HEK293 (cell line): ENCODE data around the gene TAF6L.

Experiments
- TCF7L2 ChIP-seq: IDR thresholded peaks from 2 replicates; pipeline ENCODE4 v1.6.1; 2011; ENCODE audit warnings: low read depth, mild to moderate bottlenecking, inconsistent platforms, low read length, moderate library complexity, borderline replicate concordance
- TF ChIP-seq, protein P1 (sequence below): fragments of 450-650 bp; formaldehyde crosslinking; IDR thresholded peaks from 2 replicates; pipeline ENCODE4 v1.5.1; 2017; ENCODE audit warnings: missing biosample characterization, missing genetic modification characterization
- TF ChIP-seq, protein P2 (sequence below): fragments of 450-650 bp; formaldehyde crosslinking; IDR thresholded peaks from 2 replicates; pipeline ENCODE4 v1.5.1; 2016; ENCODE audit warnings: missing biosample characterization, missing genetic modification characterization, borderline replicate concordance

DNA sequence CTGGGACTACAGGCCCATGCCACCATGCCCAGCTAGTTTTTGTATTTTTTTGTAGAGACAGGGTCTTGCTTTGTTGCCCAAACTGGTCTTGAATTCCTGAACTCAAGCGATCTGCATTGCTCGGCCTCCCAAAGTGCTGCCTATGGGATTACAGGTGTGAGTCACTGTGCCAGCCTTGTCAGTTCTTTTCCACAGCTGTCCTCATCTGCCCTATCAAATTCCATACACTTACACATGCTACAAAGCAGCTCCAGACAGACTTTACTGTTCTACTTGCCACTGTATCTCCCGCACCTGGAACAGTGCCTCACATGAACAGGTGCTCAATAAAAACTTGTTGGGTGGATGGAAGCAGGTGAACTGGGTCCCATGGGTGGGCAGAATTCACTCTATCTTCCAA lies 52.5 kb downstream of the TAF6L start:
- TF ChIP-seq, protein P1, sequence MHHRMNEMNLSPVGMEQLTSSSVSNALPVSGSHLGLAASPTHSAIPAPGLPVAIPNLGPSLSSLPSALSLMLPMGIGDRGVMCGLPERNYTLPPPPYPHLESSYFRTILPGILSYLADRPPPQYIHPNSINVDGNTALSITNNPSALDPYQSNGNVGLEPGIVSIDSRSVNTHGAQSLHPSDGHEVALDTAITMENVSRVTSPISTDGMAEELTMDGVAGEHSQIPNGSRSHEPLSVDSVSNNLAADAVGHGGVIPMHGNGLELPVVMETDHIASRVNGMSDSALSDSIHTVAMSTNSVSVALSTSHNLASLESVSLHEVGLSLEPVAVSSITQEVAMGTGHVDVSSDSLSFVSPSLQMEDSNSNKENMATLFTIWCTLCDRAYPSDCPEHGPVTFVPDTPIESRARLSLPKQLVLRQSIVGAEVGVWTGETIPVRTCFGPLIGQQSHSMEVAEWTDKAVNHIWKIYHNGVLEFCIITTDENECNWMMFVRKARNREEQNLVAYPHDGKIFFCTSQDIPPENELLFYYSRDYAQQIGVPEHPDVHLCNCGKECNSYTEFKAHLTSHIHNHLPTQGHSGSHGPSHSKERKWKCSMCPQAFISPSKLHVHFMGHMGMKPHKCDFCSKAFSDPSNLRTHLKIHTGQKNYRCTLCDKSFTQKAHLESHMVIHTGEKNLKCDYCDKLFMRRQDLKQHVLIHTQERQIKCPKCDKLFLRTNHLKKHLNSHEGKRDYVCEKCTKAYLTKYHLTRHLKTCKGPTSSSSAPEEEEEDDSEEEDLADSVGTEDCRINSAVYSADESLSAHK (tag by site-specific recombination) = no peak
- no peak for TF ChIP-seq TCF7L2
- TF ChIP-seq, protein P2, sequence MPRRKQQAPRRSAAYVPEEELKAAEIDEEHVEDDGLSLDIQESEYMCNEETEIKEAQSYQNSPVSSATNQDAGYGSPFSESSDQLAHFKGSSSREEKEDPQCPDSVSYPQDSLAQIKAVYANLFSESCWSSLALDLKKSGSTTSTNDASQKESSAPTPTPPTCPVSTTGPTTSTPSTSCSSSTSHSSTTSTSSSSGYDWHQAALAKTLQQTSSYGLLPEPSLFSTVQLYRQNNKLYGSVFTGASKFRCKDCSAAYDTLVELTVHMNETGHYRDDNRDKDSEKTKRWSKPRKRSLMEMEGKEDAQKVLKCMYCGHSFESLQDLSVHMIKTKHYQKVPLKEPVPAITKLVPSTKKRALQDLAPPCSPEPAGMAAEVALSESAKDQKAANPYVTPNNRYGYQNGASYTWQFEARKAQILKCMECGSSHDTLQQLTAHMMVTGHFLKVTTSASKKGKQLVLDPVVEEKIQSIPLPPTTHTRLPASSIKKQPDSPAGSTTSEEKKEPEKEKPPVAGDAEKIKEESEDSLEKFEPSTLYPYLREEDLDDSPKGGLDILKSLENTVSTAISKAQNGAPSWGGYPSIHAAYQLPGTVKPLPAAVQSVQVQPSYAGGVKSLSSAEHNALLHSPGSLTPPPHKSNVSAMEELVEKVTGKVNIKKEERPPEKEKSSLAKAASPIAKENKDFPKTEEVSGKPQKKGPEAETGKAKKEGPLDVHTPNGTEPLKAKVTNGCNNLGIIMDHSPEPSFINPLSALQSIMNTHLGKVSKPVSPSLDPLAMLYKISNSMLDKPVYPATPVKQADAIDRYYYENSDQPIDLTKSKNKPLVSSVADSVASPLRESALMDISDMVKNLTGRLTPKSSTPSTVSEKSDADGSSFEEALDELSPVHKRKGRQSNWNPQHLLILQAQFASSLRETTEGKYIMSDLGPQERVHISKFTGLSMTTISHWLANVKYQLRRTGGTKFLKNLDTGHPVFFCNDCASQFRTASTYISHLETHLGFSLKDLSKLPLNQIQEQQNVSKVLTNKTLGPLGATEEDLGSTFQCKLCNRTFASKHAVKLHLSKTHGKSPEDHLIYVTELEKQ (tag by site-specific recombination) = no peak
